Renal cortex interstitium (tissue), 11 donors: ENCODE results near the gene PIK3R1. TPM values are rescaled to one million over a fixed set of nuclear protein-coding genes. Genes with fewer than 3 reads are reported as not detected.
"Not testable (repeated sequence)": the region's sequence is repeated elsewhere in the genome, so short reads cannot be mapped to it uniquely, and the experiment has no call there.

Experiments used
- DNase-seq, 11 donors: peaks; one replicate each; pipeline ENCODE4 v3.0.0-alpha.2; 2013; ENCODE audit warnings: low read depth in 9 of 11, low spot score in 4 of 11; ENCODE audit errors: extremely low read depth in 1 of 11
- polyA plus RNA-seq, 3 donors: library from polyadenylated mRNA; unstranded; fragments of 120-200 nt; gene quantifications; one replicate each; pipeline ENCODE4 v1.2.1, GENCODE V29; 2013; ENCODE audit not compliant: insufficient read length in 3 of 3

PIK3R1 gene
- polyA plus RNA-seq, 3 donors = 73.7 to 94.6 (median 84.0) TPM

GRCh38 chr5:68187268-68188055, 28.1 kb upstream of the PIK3R1 start:
- peak in 4 of 11 donors; percentile 26 to 38 (median 34) for DNase-seq

GRCh38 chr5:68189171-68189570, 26.4 kb upstream of the PIK3R1 start:
- no peak for DNase-seq

DNA sequence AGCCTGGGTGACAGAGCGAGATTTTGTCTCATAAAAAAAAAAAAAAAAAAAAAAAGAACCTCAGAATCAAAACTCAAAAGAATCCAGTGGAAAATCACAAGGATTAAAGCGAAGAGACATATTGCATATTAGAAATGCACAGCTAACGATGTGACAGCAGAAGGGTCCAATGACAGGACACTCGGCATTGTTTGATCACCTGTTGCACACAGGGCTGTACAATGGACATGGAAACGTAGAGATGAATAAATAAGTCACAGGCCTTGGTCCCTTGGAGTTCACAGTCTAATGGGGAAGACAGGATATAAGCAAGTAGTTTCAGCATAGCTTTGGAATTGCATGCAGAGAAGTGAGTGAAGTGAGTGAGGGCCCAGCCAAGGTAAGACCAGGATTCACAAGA, 25.9 kb upstream of the PIK3R1 start:
- DNase-seq = no peak

DNA sequence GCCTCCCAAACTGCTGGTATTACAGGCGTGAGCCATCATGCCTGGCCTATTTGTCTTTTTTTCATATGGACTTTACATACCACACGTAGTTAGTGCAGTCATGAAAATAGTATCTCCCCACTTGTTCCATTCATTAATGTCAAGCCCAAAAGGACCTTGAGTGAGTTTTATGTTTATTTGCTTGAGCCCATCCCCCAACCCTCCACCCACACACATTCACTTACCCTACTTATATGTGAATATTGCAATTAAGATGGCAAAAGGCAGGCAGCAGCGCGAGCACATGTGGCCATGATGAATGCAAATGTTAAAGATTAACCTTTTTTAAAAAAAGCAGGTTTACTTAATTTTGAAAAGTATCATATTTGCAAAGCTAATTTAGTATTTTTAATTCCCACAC, 24.9 kb upstream of the PIK3R1 start:
- no peak for DNase-seq

- DNase-seq = no peak
Observed at GRCh38 chr5:68191083-68191791, 24.3 kb upstream of the PIK3R1 start.

GRCh38 chr5:68192679-68193060, 22.9 kb upstream of the PIK3R1 start:
- DNase-seq = no peak

- DNase-seq = no peak
Observed at GRCh38 chr5:68193481-68194036, 22.0 kb upstream of the PIK3R1 start.

DNA sequence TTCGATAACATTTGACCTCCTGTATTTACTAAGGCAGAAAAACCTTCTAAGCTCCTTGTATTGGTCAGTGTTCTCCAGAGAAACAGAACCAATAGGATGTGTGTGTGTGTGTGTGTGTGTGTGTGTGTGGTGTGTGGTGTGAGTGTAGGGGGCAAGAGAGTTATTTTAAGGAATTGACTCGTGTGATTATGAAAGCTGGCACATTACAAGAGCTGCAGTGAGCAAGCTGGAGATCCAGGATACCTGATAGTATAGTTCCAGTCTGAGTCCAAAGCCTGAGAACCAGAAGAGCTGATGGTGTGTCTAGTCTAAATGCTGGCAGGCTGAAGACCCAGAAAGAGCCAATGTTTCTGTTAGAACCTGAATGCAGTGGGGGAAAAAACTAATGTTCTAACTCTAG, 21.2 kb upstream of the PIK3R1 start:
- DNase-seq = no peak

DNA sequence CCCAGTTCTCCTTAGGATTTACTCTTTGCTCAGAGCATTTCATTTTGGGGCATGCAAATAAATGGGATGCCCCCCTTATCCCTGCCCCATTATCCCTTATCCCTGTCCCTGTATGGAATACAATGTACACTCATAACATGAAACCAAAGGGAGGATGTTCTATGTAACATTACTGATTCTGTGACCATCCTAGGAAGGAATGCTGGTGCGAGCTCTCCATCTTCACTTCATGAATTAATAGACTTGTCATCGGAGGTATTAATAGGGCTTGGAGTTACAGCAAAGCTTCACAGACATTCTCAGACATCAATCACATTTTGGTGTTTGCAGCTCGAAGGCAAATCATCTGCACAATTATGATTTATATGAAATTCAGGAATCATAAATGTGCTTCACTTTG, 20.4 kb upstream of the PIK3R1 start:
- no peak for DNase-seq

DNA sequence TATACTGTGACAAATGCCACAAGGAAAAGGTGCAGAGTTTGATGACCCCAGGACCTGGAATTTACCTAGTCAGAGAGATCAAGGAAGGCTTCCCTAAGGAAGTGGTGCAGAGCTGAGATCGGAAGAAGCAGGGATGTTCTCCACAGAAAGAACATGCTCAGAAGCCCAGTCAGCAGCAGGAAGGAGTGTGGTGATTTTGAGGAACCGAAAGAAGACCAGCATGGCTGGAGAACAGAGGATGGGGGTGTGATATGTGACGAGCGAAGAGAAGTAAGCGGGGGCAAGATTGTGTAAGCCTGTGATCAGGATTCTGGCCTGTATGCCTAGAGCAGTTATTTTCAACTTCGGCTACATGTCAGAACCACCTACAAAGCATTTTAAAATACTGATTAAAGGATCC, 18.7 kb upstream of the PIK3R1 start:
- DNase-seq = no peak

DNA sequence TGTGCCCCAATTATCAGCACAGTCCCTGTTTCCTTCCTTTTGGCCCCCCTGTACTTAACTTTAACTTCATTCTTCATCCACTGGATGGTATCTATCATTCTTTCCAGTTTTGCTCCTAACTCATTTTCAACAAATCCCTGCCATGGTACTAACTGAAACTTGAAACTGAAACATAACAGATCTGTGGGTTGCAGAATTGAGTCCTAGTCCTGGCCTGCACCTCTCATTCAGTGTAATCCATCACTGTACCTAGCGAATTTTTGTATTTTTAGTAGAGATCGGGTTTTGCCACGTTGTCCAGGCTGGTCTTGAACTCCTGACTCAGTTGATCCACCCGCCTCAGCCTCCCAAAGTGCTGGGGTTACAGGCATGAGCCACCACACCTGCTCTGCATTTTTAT, 15.3 kb upstream of the PIK3R1 start:
- DNase-seq = no peak

- DNase-seq = not testable (repeated sequence)
Observed at GRCh38 chr5:68210654-68211053, 4.9 kb upstream of the PIK3R1 start.

- no peak for DNase-seq
Observed at GRCh38 chr5:68214482-68215207, 911 bp upstream of the PIK3R1 start.

DNA sequence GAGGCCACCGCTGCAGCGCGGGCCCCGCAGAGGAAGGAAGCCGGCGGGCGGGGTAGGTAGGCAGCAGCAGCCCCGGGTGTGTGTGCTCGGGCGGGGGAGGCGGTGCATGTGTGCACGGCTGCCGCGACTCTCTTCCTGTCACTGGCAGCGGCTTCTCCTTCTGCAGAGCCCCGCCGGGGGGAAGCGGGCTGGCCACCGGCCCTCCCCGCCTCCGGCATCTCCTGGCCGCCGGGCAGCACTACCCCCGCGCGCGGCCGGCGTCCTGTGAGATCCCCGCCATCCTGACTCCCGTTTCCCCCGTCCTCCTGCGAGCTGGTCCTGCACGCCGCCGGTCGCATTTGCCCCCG, 315 bp downstream of the PIK3R1 start:
- peak in 1 of 11 donors; percentile 63 for DNase-seq

- peak in 4 of 11 donors; percentile 41 to 60 (median 53) for DNase-seq
Observed at GRCh38 chr5:68216245-68217046, 890 bp downstream of the PIK3R1 start.

DNA sequence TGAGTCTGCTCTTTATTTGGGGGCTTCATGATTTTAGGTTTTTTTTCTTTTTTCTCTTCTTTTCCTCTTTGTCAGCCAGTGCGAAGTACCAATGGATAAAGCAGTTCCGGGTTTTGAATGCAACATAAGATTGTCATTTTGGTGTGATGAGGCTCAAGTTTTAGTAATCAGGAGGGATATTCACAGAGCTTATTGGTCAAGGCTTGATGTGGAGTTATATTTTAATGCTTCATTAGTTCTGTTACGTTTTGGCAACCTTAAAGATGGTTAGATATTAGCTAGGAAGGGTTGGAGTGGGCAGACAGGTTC, 1.4 kb downstream of the PIK3R1 start:
- no peak for DNase-seq

DNA sequence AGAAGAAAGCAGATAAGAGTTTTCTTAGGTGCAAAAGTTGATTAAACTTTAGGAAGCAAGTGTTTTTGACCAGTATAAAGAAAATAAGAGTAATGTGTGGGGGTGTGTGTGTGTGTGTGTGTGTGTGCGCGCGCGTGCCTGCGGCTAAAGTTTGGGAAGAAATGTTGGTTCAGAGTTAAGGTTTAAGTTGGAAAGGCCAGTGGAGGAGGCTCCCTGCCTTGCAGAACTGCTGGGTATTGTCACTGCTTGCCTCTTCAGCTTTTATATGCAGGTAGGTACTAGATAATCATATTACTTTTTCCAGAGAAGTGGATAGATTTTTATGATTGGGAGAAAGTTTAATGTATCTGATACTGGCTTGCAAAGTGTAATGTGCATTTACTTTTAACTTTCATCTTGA, 2.0 kb downstream of the PIK3R1 start:
- DNase-seq = no peak

GRCh38 chr5:68219161-68219816, 3.7 kb downstream of the PIK3R1 start:
- no peak for DNase-seq

DNA sequence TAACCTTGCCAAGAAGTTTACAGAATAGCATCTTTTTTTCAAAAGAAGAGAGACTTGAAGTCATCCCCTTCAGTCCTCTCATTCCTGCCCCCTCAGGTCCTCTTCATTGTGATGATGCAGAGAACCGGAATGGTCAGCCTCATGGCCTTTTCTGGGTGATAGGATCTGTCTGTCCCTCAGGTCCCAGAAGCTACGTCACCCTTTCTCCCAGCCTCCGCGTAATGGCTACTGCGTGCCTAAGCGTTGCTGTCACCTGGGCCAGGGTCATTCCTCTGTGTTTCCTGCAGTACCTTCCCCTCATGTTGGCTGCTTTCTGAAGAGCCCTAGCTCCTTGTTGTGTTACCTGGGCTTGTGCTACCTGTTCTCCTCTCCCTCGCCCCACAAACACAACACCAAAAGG, 4.7 kb downstream of the PIK3R1 start:
- DNase-seq = no peak
